ENCODE data around the gene OR5D18. TPM values are rescaled to one million over a fixed set of nuclear protein-coding genes. Genes with fewer than 3 reads are reported as not detected.
A peak's percentile ranks its signal among the peaks of the same experiment; 100 is the strongest.

Gene OR5D18
- total RNA-seq (not detected), polyA plus RNA-seq (not detected)

- ATAC-seq (ENCODE audit: low read depth in 2 of 2) (no peak), DNase-seq (no peak)
- Histone ChIP-seq H3K4me3 (ENCODE audit: low read depth, low read length) (no peak within 1 kb of the TSS), H3K27ac (ENCODE audit: insufficient read depth, low read length, poor library complexity, severe bottlenecking) (no peak within 1 kb of the TSS), H3K36me3 (ENCODE audit: control insufficient read depth, insufficient read depth, low read length) (no peaks in the 10 kb centered on the region), H3K9me3 (ENCODE audit: control insufficient read depth in 2 of 2, low read length in 2 of 2) (no peaks in the 10 kb centered on the region), H3K4me1 (ENCODE audit: control insufficient read depth, insufficient read depth, low read length, poor library complexity, severe bottlenecking) (no peaks in the 10 kb centered on the region), H3K27me3 (ENCODE audit: control insufficient read depth, insufficient read depth, low read length) (no peaks in the 10 kb centered on the region)
- no peaks in the 10 kb centered on the region for H3K27me3 Mint-ChIP-seq
- H3K27ac Mint-ChIP-seq, result no peak within 1 kb of the TSS
- H3K36me3 Mint-ChIP-seq, result no peaks in the 10 kb centered on the region
- no peak within 1 kb of the TSS for H3K4me3 Mint-ChIP-seq
- H3K4me1 Mint-ChIP-seq, result no peaks in the 10 kb centered on the region
- peaks cover 2 to 18% (median 13%) of the 10 kb centered on the region in 7 donors for H3K9me3 Mint-ChIP-seq
These were observed at the start of gene OR5D18 for GRCh38 chr11:55819330-55819729. OR5D18 (plus strand) TSS chr11:55819630; CDS start chr11:55819630, 0 bp downstream.

DNA sequence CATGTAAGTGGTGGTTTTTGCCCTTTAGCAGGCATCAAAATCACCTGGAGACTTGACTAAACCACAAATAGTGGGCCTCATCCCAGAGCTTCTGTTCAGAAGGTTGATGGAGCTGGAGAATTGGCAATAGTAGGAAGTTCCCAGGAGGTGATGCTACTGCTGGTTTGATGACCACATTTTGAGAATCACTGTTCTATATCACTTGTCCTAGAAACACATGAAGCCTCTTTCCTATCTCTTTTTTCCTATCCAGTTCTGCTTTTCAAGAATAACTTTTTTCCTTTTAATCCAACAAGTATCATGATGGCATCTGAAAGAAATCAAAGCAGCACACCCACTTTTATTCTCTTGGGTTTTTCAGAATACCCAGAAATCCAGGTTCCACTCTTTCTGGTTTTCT lies 46.3 kb upstream of the OR5D18 start, which contains the start of gene OR5D13:
OR5D13 (plus strand) TSS at position 301 of the 400 bp plus-strand sequence; CDS start at position 301, 0 bp downstream.
- Mint-ChIP-seq H3K27me3 (no peaks in the 10 kb centered on the region), H3K9me3 (peaks cover 1 to 23% (median 8%) of the 10 kb centered on the region in 7 donors), H3K4me1 (no peaks in the 10 kb centered on the region)

GRCh38 chr11:55791606-55792005 lies 27.8 kb upstream of the OR5D18 start:
- Histone ChIP-seq H3K36me3 (ENCODE audit: control insufficient read depth, insufficient read depth, low read length) (no peaks in the 10 kb centered on the region), H3K27me3 (ENCODE audit: control insufficient read depth, insufficient read depth, low read length) (no peaks in the 10 kb centered on the region), H3K4me3 (ENCODE audit: low read depth, low read length) (no peak overlapping the region), H3K27ac (ENCODE audit: insufficient read depth, low read length, poor library complexity, severe bottlenecking) (no peak overlapping the region), H3K4me1 (ENCODE audit: control insufficient read depth, insufficient read depth, low read length, poor library complexity, severe bottlenecking) (no peaks in the 10 kb centered on the region), H3K9me3 (ENCODE audit: control insufficient read depth in 2 of 2, low read length in 2 of 2) (peaks cover 0 to 8% of the 10 kb centered on the region in 2 experiments)
- H3K4me1 Mint-ChIP-seq, result no peaks in the 10 kb centered on the region
- H3K4me3 Mint-ChIP-seq, result no peak overlapping the region
- no peaks in the 10 kb centered on the region for H3K36me3 Mint-ChIP-seq
- no peak for DNase-seq
- H3K9me3 Mint-ChIP-seq, result peaks cover 0 to 29% (median 6%) of the 10 kb centered on the region in 7 donors
- no peak overlapping the region for H3K27ac Mint-ChIP-seq
- H3K27me3 Mint-ChIP-seq, result no peaks in the 10 kb centered on the region
- ATAC-seq (ENCODE audit: low read depth in 2 of 2), result no peak

More for the DNA sequence above, 46.3 kb upstream of the OR5D18 start, which contains the start of gene OR5D13:
- Histone ChIP-seq H3K4me3 (ENCODE audit: low read depth, low read length) (no peak within 1 kb of the TSS), H3K4me1 (ENCODE audit: control insufficient read depth, insufficient read depth, low read length, poor library complexity, severe bottlenecking) (no peaks in the 10 kb centered on the region), H3K27ac (ENCODE audit: insufficient read depth, low read length, poor library complexity, severe bottlenecking) (no peak within 1 kb of the TSS), H3K27me3 (ENCODE audit: control insufficient read depth, insufficient read depth, low read length) (no peaks in the 10 kb centered on the region), H3K9me3 (ENCODE audit: control insufficient read depth in 2 of 2, low read length in 2 of 2) (peaks cover 0 to 2% of the 10 kb centered on the region in 2 experiments), H3K36me3 (ENCODE audit: control insufficient read depth, insufficient read depth, low read length) (no peaks in the 10 kb centered on the region)
- DNase-seq, result no peak
- no peak within 1 kb of the TSS for H3K4me3 Mint-ChIP-seq
- H3K27ac Mint-ChIP-seq, result no peak within 1 kb of the TSS
- no peak for ATAC-seq (ENCODE audit: low read depth in 2 of 2)
- H3K36me3 Mint-ChIP-seq, result no peaks in the 10 kb centered on the region

GRCh38 chr11:55793321-55793720 lies 26.1 kb upstream of the OR5D18 start:
- Histone ChIP-seq H3K4me1 (ENCODE audit: control insufficient read depth, insufficient read depth, low read length, poor library complexity, severe bottlenecking) (no peaks in the 10 kb centered on the region), H3K4me3 (ENCODE audit: low read depth, low read length) (no peak overlapping the region), H3K27me3 (ENCODE audit: control insufficient read depth, insufficient read depth, low read length) (no peaks in the 10 kb centered on the region), H3K9me3 (ENCODE audit: control insufficient read depth in 2 of 2, low read length in 2 of 2) (peaks cover 0 to 8% of the 10 kb centered on the region in 2 experiments), H3K27ac (ENCODE audit: insufficient read depth, low read length, poor library complexity, severe bottlenecking) (no peak overlapping the region), H3K36me3 (ENCODE audit: control insufficient read depth, insufficient read depth, low read length) (no peaks in the 10 kb centered on the region)
- H3K36me3 Mint-ChIP-seq, result no peaks in the 10 kb centered on the region
- H3K27ac Mint-ChIP-seq, result no peak overlapping the region
- DNase-seq (no peak), ATAC-seq (ENCODE audit: low read depth in 2 of 2) (no peak)
- H3K4me1 Mint-ChIP-seq, result no peaks in the 10 kb centered on the region
- H3K9me3 Mint-ChIP-seq, result peaks cover 0 to 25% (median 5%) of the 10 kb centered on the region in 7 donors
- no peaks in the 10 kb centered on the region for H3K27me3 Mint-ChIP-seq
- no peak overlapping the region for H3K4me3 Mint-ChIP-seq

GRCh38 chr11:55795256-55795655 lies 24.2 kb upstream of the OR5D18 start, which contains the start of gene OR5D14:
OR5D14 (plus strand) TSS chr11:55795556; CDS start chr11:55795556, 0 bp downstream.
- Mint-ChIP-seq H3K9me3 (peaks cover 0 to 34% (median 7%) of the 10 kb centered on the region in 7 donors), H3K36me3 (no peaks in the 10 kb centered on the region), H3K27me3 (no peaks in the 10 kb centered on the region), H3K4me3 (no peak within 1 kb of the TSS), H3K4me1 (no peaks in the 10 kb centered on the region), H3K27ac (no peak within 1 kb of the TSS)
- Histone ChIP-seq H3K4me3 (ENCODE audit: low read depth, low read length) (no peak within 1 kb of the TSS), H3K27me3 (ENCODE audit: control insufficient read depth, insufficient read depth, low read length) (no peaks in the 10 kb centered on the region), H3K27ac (ENCODE audit: insufficient read depth, low read length, poor library complexity, severe bottlenecking) (no peak within 1 kb of the TSS), H3K9me3 (ENCODE audit: control insufficient read depth in 2 of 2, low read length in 2 of 2) (peaks cover 0 to 8% of the 10 kb centered on the region in 2 experiments), H3K4me1 (ENCODE audit: control insufficient read depth, insufficient read depth, low read length, poor library complexity, severe bottlenecking) (no peaks in the 10 kb centered on the region), H3K36me3 (ENCODE audit: control insufficient read depth, insufficient read depth, low read length) (no peaks in the 10 kb centered on the region)
- DNase-seq (no peak), ATAC-seq (ENCODE audit: low read depth in 2 of 2) (no peak)

DNA sequence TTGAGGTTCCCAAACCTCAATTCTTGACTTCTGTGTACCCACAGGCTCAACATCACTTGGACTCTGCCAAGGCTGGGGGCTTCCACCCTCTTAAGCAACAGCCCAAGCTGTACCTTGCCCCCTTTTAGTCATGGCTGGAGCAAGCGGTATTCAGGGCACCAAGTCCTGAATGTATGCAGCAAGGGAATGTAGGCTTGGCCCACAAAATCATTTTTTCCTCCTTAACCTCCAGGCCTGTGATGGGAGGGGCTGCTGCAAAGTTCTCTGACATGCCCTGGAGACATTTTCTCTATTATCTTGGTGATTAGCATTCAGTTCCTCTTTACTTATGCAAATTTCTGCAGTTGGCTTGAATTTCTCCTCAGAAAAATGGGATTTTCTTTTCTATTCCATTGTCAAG lies 13.2 kb upstream of the OR5D18 start:
- Histone ChIP-seq H3K4me3 (ENCODE audit: low read depth, low read length) (no peak overlapping the region), H3K27ac (ENCODE audit: insufficient read depth, low read length, poor library complexity, severe bottlenecking) (no peak overlapping the region), H3K4me1 (ENCODE audit: control insufficient read depth, insufficient read depth, low read length, poor library complexity, severe bottlenecking) (no peaks in the 10 kb centered on the region), H3K27me3 (ENCODE audit: control insufficient read depth, insufficient read depth, low read length) (no peaks in the 10 kb centered on the region), H3K36me3 (ENCODE audit: control insufficient read depth, insufficient read depth, low read length) (no peaks in the 10 kb centered on the region), H3K9me3 (ENCODE audit: control insufficient read depth in 2 of 2, low read length in 2 of 2) (peaks cover 6 to 14% of the 10 kb centered on the region in 2 experiments)
- Mint-ChIP-seq H3K9me3 (peaks cover 2 to 24% (median 12%) of the 10 kb centered on the region in 7 donors), H3K27me3 (no peaks in the 10 kb centered on the region), H3K36me3 (no peaks in the 10 kb centered on the region), H3K4me1 (peaks cover 0 to 6% (median 0%) of the 10 kb centered on the region in 4 donors), H3K27ac (no peak overlapping the region), H3K4me3 (no peak overlapping the region)
- no peak for ATAC-seq (ENCODE audit: low read depth in 2 of 2)
- DNase-seq, result no peak

DNA sequence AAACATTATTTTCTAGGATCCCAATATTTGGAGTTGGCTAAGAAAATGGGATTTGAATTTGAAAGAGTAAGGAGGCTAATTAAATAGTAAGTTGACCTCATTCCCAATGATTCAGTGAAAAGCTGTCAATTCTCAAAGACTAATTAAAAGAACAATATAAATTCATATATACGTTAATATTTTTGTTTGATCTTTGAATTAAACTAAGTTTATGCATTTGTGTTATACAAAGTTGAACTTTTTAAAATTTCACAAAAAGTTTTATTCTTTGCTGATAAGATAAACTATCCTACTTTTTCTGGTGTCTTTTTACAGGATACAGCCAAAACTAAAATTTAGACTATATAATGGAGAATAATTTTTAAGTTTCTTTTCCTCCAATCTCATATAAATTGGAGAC lies 8.4 kb upstream of the OR5D18 start, which contains the start of gene OR5L1:
OR5L1 (plus strand) TSS at position 301 of the 400 bp plus-strand sequence. CDS start 100 bp downstream, outside the sequence.
- no peak within 1 kb of the TSS for H3K27ac Mint-ChIP-seq
- Histone ChIP-seq H3K27ac (ENCODE audit: insufficient read depth, low read length, poor library complexity, severe bottlenecking) (no peak within 1 kb of the TSS), H3K9me3 (ENCODE audit: control insufficient read depth in 2 of 2, low read length in 2 of 2) (peaks cover 4 to 5% of the 10 kb centered on the region in 2 experiments), H3K36me3 (ENCODE audit: control insufficient read depth, insufficient read depth, low read length) (no peaks in the 10 kb centered on the region), H3K4me1 (ENCODE audit: control insufficient read depth, insufficient read depth, low read length, poor library complexity, severe bottlenecking) (no peaks in the 10 kb centered on the region), H3K4me3 (ENCODE audit: low read depth, low read length) (no peak within 1 kb of the TSS), H3K27me3 (ENCODE audit: control insufficient read depth, insufficient read depth, low read length) (no peaks in the 10 kb centered on the region)
- no peaks in the 10 kb centered on the region for H3K27me3 Mint-ChIP-seq
- DNase-seq, result no peak
- H3K36me3 Mint-ChIP-seq, result no peaks in the 10 kb centered on the region
- no peak within 1 kb of the TSS for H3K4me3 Mint-ChIP-seq
- ATAC-seq (ENCODE audit: low read depth in 2 of 2), result no peak
- peaks cover 4 to 29% (median 10%) of the 10 kb centered on the region in 7 donors for H3K9me3 Mint-ChIP-seq
- no peaks in the 10 kb centered on the region for H3K4me1 Mint-ChIP-seq

- peak within 1 kb of the TSS in 1 of 3 donors; percentile 16 for H3K27ac Mint-ChIP-seq
- no peaks in the 10 kb centered on the region for H3K27me3 Mint-ChIP-seq
- no peaks in the 10 kb centered on the region for H3K27me3 ChIP-seq (ENCODE audit: control insufficient read depth, insufficient read depth, low read length)
These were observed 7.5 kb downstream of the OR5D18 start, which contains the start of gene OR5L2 for GRCh38 chr11:55826919-55827318. OR5L2 (plus strand) TSS chr11:55827219; CDS start chr11:55827219, 0 bp downstream.

More at GRCh38 chr11:55826919-55827318, 7.5 kb downstream of the OR5D18 start, which contains the start of gene OR5L2:
- Mint-ChIP-seq H3K36me3 (no peaks in the 10 kb centered on the region), H3K9me3 (peaks cover 0 to 14% (median 5%) of the 10 kb centered on the region in 7 donors), H3K4me1 (peaks cover 0 to 4% (median 0%) of the 10 kb centered on the region in 4 donors), H3K4me3 (no peak within 1 kb of the TSS)
- Histone ChIP-seq H3K4me1 (ENCODE audit: control insufficient read depth, insufficient read depth, low read length, poor library complexity, severe bottlenecking) (no peaks in the 10 kb centered on the region), H3K27ac (ENCODE audit: insufficient read depth, low read length, poor library complexity, severe bottlenecking) (no peak within 1 kb of the TSS), H3K4me3 (ENCODE audit: low read depth, low read length) (no peak within 1 kb of the TSS), H3K36me3 (ENCODE audit: control insufficient read depth, insufficient read depth, low read length) (no peaks in the 10 kb centered on the region), H3K9me3 (ENCODE audit: control insufficient read depth in 2 of 2, low read length in 2 of 2) (peaks cover 0 to 5% of the 10 kb centered on the region in 2 experiments)
- DNase-seq, result no peak
- no peak for ATAC-seq (ENCODE audit: low read depth in 2 of 2)
